HG02938 (cell line): ENCODE results near the gene SUGP2.

Experiments used
- ATAC-seq: cut with Tn5 transposase; IDR thresholded peaks from one replicate; pipeline ENCODE4 v1.9.1; 2021; ENCODE audit warnings: mild to moderate bottlenecking, moderate library complexity; ENCODE audit not compliant: unreplicated experiment

Gene SUGP2

GRCh38 chr19:19059837-19060611 lies 26.7 kb upstream of the SUGP2 start:
- no peak for ATAC-seq

- ATAC-seq = no peak
Measured at GRCh38 chr19:19059018-19059836, 25.9 kb upstream of the SUGP2 start.

DNA sequence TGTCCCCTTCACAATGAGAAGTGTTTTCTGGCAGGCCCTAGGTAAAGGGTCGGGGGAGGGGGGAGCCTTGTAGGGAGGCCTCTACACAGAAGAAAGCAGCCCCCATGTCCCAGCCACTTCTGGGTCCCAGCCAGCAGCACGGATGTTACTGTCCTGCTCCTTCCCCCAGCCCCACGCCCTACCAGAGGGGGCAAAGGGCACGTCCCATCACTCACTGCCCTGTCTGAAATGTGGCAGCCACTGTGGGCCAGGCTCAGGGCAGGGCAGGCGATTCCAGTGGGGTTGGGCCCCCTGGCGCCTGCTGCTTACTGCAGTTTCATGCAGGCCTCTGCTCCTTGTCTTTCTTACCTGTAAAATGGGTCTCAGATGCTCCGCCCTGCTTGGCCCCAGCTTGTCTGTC lies 24.4 kb upstream of the SUGP2 start:
- no peak for ATAC-seq

- ATAC-seq = no peak
Measured at GRCh38 chr19:19057317-19057716, 24.0 kb upstream of the SUGP2 start.

DNA sequence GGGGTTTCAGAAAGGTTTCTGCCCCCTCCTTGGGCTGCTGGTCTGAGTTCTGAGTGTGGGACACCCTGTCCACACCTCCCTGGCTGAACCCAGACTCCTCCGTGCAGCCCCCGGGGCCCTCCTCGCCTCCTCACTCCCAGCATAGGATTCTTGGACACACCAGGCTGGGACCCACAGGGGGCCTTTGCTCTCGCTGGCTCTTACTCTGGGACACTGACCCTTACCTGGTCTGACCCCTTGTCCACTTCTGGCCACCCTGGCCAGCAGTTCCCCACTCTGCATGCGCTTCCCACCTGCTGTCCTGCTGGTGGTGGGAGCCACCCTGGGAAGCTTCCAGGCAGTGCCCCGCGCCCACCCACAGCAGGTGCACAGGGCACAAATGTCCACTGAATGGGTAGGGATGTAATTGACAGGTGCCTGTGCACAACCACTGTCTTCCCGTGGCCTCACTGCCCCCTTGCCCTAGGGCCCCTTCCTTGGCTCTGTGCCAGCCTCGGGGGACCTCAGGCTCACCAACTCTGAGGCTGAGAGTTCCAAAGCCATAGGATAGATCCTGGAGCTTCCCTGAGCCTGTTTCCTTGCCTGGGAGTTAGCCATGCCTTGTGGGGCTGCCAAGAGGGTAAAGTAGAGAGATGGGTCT lies 23.4 kb upstream of the SUGP2 start:
- ATAC-seq = no peak

- no peak for ATAC-seq
Measured at GRCh38 chr19:19055701-19056100, 22.4 kb upstream of the SUGP2 start.

DNA sequence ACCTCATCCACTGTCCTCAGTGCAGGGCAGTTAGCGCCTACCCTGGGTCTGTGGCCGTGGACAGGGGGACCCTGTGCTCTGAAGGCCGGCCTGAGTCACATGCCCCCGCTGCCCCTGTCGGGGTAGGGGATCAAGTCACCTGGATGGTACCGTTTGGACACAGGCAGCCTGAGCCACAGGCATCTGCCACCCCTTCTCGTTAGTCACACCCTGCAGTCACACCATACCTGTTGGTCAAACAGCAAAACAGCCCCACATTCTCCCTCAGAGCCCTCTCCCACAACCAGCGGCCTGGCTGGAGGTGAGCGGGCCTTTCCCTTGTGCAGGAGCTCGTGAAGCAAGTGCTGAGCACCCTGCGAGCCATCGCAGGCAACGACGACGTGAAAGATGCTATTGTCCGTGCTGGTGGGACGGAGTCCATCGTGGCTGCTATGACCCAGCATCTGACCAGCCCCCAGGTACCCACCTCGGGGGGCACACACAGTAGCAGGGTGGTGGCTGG lies 21.7 kb upstream of the SUGP2 start:
- no peak for ATAC-seq

- ATAC-seq = no peak
Measured at GRCh38 chr19:19054315-19054938, 21.1 kb upstream of the SUGP2 start.

- no peak for ATAC-seq
Measured at GRCh38 chr19:19053508-19054314, 20.4 kb upstream of the SUGP2 start.

DNA sequence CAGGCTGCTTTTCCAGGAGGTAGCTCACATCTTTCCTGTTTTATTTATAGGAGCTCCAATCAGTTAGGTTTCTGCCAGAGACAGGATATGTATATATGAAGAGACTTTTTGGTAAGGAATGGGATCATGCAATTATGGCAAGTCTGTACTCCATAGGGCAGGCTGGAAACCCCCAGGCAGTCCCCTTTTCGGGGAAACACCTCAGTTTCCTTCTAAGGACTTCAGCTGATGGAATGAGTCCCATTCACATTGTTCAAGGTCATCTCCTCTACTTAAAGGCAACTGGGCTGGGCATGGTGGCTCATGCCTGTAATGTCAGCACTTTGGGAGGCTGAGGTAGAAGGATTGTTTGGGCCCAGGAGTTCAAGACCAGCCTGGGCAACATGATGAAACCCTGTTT lies 19.6 kb upstream of the SUGP2 start:
- ATAC-seq = no peak

DNA sequence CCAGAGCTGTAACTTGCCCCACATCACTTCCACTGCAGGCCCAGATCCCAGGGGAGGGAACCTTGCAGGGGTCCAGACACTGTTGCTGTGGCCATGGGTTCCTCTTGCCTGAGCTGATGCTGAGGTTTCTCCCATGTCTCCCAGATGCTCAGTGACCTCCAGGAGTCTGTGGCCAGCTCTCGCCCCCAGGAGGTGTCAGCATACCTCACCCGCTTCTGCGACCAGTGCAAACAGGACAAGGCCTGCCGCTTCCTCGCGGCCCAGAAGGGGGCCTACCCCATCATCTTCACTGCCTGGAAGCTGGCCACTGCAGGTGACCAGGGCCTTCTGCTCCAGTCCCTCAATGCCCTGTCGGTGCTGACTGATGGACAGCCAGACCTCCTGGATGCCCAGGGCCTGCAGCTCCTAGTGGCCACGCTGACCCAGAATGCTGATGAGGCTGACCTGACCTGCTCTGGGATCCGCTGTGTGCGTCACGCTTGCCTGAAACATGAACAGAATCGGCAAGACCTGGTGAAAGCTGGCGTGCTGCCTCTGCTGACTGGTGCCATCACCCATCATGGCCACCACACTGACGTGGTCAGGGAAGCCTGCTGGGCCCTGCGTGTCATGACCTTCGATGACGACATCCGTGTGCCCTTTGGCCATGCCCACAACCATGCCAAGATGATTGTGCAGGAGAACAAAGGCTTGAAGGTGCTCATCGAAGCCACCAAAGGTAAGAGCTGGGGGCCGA lies 18.3 kb upstream of the SUGP2 start:
- no peak for ATAC-seq

DNA sequence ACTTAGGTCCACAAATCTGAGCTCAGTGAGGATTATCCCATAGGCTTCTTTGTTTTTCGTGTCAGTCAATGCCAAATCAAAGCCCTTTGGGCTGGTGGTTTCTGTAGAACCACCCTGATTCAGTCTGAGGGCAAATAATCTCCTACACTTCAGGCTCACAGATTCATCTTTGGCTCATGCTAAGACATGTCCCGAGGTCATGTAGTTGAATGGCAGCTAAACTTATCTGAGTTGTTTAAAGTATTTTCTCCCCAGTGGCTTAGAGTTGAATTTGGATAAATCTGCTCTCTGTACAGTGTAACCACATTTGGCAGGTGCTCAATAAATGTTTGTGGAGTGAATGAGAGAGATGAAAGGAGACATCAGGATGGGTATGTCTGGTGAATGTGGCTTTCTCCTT lies 17.4 kb upstream of the SUGP2 start:
- no peak for ATAC-seq

- ATAC-seq = no peak
Measured at GRCh38 chr19:19050104-19050503, 16.8 kb upstream of the SUGP2 start.

DNA sequence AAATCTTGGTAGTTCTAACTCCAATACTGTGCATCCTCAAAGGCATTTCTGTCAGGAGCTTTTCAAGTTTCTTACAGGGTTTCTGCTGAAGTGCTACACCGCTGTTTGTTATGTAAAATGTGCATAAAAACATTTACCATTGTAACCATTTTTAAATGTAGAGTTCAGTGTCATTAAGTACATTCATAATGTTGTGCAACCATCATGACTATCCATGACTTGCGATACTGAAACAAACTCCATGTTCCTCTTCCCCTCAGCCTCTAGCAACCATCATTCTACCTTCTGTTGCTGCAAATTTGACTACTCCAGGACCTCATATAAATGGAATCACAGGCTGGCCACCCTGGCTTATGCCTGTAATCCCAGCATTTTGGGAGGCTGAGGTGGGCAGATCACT lies 16.1 kb upstream of the SUGP2 start:
- ATAC-seq = no peak

DNA sequence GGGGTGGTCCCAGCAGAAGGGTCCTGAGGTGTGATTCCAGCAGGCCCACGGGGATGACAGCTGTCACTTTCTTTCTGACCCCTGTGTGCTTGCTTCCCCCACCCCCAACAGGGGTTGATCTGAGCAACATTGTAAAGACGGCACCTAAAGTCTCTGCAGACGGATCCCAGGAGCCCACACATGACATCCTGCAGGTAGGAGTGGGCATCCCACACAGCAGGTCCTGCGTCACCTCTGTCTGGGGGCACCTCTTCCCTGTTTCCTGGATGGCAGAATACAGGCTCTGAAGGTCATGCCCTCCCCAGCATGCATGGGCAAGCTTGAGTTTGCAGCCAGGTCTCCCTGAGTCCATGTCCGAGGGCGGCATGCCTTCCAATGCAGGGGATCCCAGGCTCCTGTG lies 10.6 kb upstream of the SUGP2 start:
- no peak for ATAC-seq

GRCh38 chr19:19043481-19043880 lies 10.2 kb upstream of the SUGP2 start:
- ATAC-seq = no peak

- no peak for ATAC-seq
Measured at GRCh38 chr19:19042732-19043280, 9.5 kb upstream of the SUGP2 start.

GRCh38 chr19:19040417-19040816 lies 7.1 kb upstream of the SUGP2 start:
- ATAC-seq = no peak

DNA sequence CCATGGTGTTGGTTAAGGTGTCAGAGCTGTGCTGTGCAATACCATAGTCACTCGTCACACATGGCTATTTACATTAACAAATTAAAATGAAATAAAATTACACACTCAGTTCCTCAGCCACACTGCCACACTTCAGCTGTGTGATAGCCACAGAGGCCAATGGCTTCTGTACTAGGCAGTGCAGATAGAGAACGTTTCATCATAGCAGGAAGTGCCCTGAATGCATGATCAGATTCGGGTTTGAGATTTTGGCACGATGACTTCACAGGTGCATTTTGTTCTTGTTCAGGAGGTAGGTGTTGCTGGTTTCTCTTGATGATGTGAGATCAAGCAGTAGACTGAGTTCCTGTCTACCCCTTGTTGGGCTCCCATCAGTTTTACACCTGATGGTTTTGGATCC lies 6.6 kb upstream of the SUGP2 start:
- no peak for ATAC-seq
